ENCODE measurements around the gene JPH3. TPM values are rescaled to one million over a fixed set of nuclear protein-coding genes. Genes with fewer than 3 reads are reported as not detected.
A peak's percentile ranks its signal among the peaks of the same experiment; 100 is the strongest.

The JPH3 gene
- polyA plus RNA-seq, 1 donor from 2014 or later: not detected

DNA sequence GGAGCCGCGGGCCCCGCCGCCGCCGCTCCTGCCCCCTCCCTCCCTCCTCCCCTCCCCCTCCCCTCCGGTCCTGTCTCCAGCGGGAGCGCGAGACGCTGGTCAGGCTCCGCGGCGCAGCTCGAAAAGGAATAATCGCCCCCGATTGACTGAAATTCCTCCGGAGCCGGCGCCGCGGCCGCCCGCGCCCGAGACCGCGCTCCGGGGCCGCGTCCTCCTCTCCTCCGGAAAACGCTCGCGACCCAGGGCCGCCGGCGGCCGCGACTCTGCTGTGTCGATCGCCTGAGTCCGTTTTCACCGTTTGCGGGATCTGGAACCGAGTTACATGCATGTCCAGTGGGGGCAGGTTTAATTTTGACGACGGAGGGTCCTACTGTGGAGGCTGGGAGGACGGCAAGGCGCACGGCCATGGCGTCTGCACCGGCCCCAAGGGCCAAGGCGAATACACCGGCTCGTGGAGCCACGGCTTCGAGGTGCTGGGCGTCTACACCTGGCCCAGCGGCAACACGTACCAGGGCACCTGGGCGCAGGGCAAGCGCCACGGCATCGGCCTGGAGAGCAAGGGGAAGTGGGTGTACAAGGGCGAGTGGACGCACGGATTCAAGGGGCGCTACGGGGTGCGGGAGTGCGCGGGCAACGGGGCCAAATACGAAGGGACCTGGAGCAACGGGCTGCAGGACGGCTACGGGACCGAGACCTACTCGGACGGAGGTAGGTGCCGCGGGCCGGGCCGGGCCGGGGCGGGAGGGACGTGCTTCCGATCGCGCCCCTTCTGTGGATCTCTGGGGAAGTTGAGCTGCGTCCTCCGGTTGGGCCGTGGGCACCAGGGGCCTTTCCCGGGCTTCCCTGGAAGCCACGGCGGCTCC lies 744 bp downstream of the JPH3 start:
- Mint-ChIP-seq H3K27me3 (peaks cover 70% of the 10 kb centered on the region), H3K36me3 (no peaks in the 10 kb centered on the region), H3K9me3 (peaks cover 0 to 5% (median 1%) of the 10 kb centered on the region in 3 donors), H3K27ac (no peak overlapping the region), H3K4me1 (peaks cover 0 to 9% (median 0%) of the 10 kb centered on the region in 3 donors), H3K4me3 (peak overlapping the region in 3 of 4 donors; percentile 66 to 92 (median 80))

DNA sequence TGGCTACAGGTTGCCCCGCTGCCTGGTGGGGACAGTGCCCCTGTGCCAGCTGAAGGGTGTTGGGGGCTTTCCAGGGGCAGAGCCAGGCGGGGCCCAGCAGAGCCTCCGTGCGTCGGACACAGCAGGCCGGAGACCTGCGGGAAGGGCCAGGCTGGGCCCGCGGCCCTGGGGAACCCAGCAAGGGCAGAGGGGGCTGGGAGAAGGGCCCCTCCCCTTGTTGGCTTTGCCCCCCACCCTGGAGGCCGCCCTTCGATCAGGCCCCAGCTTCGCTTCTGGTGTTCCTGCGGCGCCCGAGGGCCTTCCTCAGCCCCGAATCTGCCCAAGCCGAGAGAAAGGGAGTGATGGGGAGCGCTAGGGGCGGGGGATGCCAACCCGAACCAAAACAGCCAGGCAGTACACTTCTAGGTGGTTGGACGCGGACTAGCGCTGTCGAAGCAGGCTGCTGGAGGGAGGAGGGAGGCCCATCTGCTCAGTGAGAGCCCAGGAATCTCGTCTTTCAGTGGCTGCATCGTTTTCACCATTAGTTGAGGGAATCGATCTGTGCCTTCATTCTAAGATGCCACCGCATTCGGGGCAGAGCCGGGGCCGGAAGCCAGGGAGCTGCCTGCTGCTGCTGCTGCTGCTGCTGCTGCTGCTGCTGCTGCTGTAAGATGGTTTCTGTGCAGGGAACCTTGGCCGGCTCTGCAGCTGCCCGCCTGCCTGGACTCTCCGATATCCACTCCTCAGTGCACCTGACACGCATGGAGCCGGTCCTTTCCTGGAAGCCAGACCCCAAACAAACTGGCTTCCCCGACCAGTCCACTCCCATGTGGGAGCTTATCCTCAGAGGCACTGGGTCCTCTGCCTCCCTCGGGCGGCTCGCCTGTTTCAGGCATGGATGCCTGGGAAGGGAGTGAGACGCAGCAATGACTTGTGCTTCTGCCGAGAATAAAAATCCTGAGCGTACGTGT lies 1.7 kb downstream of the JPH3 start:
- peak overlapping the region in 3 of 4 donors; percentile 9 to 76 (median 52) for H3K4me3 Mint-ChIP-seq
- peaks cover 70% of the 10 kb centered on the region for H3K27me3 Mint-ChIP-seq
- no peak overlapping the region for H3K27ac Mint-ChIP-seq
- H3K36me3 Mint-ChIP-seq: no peaks in the 10 kb centered on the region
- peaks cover 0 to 5% (median 1%) of the 10 kb centered on the region in 3 donors for H3K9me3 Mint-ChIP-seq
- H3K4me1 Mint-ChIP-seq: peaks cover 0 to 9% (median 0%) of the 10 kb centered on the region in 3 donors

DNA sequence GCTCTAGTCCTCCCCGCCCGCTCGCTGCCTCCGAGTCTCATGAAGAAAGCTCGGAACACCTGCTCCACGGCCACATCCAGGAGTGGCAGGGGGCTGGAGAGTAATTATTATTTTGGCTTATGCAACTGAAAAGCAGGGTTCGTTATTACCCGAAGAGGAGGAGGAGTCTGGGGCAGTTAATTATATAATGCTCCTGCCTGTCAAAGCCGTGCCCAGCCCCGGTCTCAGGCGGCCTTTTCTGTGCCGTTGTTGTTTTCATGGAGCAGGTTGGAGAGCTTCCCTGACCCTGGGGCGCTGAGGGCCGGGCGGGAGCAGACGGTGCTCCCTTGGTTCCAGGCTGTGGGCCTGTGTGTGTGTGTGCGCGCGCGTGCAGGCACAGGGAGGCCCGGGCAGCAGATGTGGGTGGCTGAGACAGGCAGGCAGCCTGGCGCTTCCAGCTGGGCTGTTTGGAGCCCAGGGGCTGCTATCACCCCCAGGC lies 2.4 kb downstream of the JPH3 start:
- H3K4me1 Mint-ChIP-seq: peaks cover 0 to 9% (median 0%) of the 10 kb centered on the region in 3 donors
- peak overlapping the region in 1 of 4 donors; percentile 52 for H3K4me3 Mint-ChIP-seq
- no peak overlapping the region for H3K27ac Mint-ChIP-seq
- peaks cover 65% of the 10 kb centered on the region for H3K27me3 Mint-ChIP-seq
- H3K36me3 Mint-ChIP-seq: no peaks in the 10 kb centered on the region
- peaks cover 0 to 5% (median 1%) of the 10 kb centered on the region in 3 donors for H3K9me3 Mint-ChIP-seq

DNA sequence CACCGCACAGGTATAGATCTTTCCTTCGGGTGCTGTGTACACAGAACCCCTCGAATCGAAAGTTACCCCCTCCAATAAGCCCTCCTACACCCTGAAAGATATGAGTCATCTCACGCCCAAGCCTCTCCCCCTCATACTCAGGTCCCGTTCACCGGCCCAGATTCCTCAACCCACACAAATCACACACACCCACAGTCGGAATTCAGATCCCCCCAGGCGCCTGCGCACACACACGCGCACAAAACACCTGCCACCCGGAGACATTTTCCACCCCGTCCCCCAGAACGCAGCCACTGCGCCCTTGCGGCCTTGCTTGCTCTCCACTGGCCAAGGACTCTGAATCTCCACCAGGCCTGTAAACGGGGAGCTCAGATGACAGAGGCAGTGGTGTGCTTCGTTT lies 4.9 kb downstream of the JPH3 start:
- Mint-ChIP-seq H3K9me3 (peaks cover 0 to 5% (median 0%) of the 10 kb centered on the region in 3 donors), H3K4me3 (peak overlapping the region in 1 of 4 donors; percentile 59), H3K4me1 (peaks cover 0 to 9% (median 0%) of the 10 kb centered on the region in 3 donors), H3K27me3 (peaks cover 45% of the 10 kb centered on the region), H3K36me3 (no peaks in the 10 kb centered on the region), H3K27ac (no peak overlapping the region)

DNA sequence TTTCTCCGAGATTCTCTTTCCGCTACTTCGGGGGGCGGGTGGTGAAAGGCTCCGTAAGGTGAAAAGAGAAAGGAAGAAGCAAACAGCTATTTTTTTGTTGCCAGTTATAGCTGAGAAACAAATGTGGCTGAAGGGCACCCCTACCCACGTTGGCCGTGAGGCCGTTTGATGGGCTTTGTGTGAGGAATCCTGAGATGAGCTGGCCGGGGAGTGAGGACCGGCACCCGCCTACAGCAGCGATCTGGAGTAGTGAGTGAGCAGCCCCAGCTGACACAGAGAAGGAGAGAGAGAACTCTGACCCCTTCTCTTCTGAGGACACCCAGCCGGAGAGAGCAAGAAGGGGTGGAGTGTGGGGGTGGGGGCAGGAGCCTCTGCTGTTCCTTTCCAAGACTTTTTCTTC lies 5.6 kb downstream of the JPH3 start:
- Mint-ChIP-seq H3K27me3 (peaks cover 45% of the 10 kb centered on the region), H3K9me3 (peaks cover 0 to 5% (median 0%) of the 10 kb centered on the region in 3 donors)

DNA sequence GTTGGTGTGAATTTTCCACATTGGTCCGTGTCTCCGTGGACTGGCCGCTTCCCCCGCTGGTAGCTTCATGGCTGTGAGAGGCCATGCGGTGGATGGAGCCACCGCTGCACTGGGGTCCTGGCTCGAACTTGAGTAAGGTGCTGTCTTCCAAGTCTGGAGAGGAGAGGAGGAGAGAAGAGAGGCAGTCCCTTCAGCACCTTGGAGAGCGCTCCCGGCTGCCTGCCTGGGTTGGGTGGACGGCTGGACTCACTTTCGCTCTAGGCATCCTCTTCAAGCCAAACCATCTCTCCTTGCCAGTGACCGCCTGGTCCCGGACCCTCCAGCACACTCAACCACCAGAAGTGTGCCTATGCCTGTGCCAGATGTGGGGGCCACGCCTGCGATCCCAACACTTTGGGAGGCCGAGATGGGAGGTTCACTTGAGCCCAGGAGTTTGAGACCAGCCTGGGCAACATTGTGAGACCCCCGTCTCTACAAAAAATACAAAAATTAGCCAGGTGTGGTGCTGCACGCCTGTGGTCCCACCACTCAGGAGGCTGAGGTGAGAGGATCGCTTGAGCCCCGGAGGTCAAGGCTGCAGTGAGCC lies 6.2 kb downstream of the JPH3 start:
- Mint-ChIP-seq H3K4me3 (no peak overlapping the region), H3K36me3 (no peaks in the 10 kb centered on the region), H3K27me3 (peaks cover 40% of the 10 kb centered on the region), H3K4me1 (peaks cover 0 to 5% (median 0%) of the 10 kb centered on the region in 3 donors), H3K27ac (no peak overlapping the region), H3K9me3 (peaks cover 0 to 5% (median 0%) of the 10 kb centered on the region in 3 donors)

More for the DNA sequence above, 5.6 kb downstream of the JPH3 start:
- no peak overlapping the region for H3K27ac Mint-ChIP-seq
- H3K4me1 Mint-ChIP-seq: peaks cover 0 to 9% (median 0%) of the 10 kb centered on the region in 3 donors
- H3K36me3 Mint-ChIP-seq: no peaks in the 10 kb centered on the region
- H3K4me3 Mint-ChIP-seq: no peak overlapping the region

DNA sequence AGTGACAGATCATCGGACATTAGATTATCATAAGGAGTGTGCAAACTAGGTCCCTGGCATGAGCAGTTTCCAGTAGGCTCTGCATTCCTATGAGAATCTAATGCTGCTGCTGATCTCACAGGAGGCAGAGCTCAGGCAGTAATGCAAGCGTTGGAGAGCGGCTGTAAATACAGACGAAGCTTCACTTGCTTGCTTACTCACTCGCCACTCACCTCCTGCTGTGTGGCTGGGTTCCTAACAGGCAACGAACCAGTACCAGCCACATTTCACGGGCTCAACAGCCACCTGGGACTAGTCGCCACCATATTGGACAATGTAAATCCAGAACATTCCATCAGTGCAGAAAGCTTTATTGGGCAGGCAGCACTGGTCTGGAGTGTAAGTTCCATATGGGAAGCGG lies 7.7 kb downstream of the JPH3 start:
- Mint-ChIP-seq H3K36me3 (no peaks in the 10 kb centered on the region), H3K27ac (no peak overlapping the region), H3K4me1 (no peaks in the 10 kb centered on the region), H3K27me3 (peaks cover 27% of the 10 kb centered on the region), H3K4me3 (no peak overlapping the region), H3K9me3 (peaks cover 0 to 5% (median 0%) of the 10 kb centered on the region in 3 donors)

DNA sequence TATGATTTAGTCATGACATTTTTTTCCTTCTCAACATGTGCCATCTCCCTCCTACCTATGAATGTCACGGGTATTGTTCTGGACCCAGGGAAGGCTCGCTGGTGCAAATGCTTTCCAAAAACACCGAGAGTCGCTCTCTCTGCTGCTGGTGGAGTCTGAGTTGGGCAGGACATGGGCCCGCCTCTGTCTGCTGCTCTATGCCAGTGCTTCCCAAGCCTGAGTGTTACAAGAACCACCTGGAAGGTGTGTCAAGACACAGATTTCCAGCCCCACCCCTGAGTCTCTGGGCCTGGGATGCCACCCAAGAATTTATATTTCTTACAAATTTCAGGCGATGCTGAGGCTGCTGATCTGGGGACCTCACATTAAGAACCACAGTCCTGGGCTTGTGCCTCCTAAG lies 9.1 kb downstream of the JPH3 start:
- Mint-ChIP-seq H3K4me1 (no peaks in the 10 kb centered on the region), H3K4me3 (no peak overlapping the region), H3K9me3 (peaks cover 0 to 5% (median 0%) of the 10 kb centered on the region in 3 donors), H3K36me3 (no peaks in the 10 kb centered on the region), H3K27me3 (peaks cover 21% of the 10 kb centered on the region), H3K27ac (no peak overlapping the region)

DNA sequence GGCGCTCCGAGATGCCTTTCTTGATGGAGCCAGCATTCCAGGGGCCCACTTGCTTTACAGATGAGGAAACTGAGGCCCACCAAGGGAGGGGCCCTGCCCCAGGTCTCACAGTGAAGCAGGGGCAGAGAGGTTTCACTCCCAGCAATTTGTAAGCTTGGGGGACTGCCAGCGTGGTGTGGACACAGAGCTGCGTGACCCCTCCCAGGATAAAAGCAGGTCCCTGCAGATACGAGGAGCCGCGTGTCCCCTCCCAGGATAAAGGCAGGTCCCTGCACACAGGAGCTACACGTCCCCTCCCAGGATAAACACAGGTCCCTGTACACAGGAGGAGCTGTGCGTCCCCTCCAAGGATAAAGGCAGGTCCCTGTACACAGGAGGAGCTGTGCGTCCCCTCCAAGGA lies 11.7 kb downstream of the JPH3 start:
- H3K4me3 Mint-ChIP-seq: no peak overlapping the region
- H3K36me3 Mint-ChIP-seq: no peaks in the 10 kb centered on the region
- peaks cover 0 to 2% (median 0%) of the 10 kb centered on the region in 3 donors for H3K9me3 Mint-ChIP-seq
- no peaks in the 10 kb centered on the region for H3K4me1 Mint-ChIP-seq
- no peak overlapping the region for H3K27ac Mint-ChIP-seq
- peaks cover 11% of the 10 kb centered on the region for H3K27me3 Mint-ChIP-seq

DNA sequence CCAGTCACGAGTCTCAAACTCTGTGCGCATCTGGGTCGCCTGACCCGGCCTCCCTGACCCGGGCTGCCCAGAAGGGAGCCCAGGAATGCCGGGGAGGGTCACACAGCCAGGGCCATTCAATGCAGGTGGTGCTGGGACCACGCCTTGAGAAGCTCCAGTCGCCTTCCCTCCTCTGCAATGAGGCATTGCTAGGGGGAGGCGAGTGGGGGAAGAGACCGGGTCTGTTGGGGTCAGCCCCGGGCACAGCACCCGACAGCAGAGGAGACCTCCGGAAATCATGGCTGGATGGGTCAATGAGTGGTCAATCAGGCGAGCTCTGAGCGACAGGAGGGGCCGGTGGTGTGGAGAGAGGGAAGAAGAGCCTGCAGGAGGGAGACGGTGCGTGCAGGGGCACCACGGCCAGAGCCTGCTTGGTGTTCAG lies 13.3 kb downstream of the JPH3 start:
- H3K9me3 Mint-ChIP-seq: peaks cover 0 to 2% (median 0%) of the 10 kb centered on the region in 3 donors
- no peak overlapping the region for H3K27ac Mint-ChIP-seq
- peaks cover 13% of the 10 kb centered on the region for H3K27me3 Mint-ChIP-seq
- no peaks in the 10 kb centered on the region for H3K36me3 Mint-ChIP-seq
- no peaks in the 10 kb centered on the region for H3K4me1 Mint-ChIP-seq
- peak overlapping the region in 1 of 4 donors; percentile 39 for H3K4me3 Mint-ChIP-seq

DNA sequence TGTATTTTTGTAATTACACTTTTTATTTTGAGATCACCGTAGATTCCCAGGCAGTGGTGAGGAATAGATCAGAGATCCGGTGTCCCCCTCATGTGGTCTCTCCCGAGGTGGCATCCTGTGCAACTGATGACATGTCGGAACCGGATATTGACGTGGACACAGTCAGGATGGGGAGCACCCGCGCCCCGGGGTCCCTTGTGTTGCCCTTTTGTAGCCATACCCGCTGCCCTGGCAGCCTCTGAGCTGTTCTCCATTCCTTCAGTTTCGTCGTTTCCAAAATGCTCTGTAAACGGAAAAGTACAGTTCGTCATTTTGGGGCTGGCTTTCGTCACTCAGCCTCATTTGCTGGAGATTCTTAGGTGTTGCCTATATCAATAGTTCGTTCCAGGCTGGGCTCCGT lies 14.2 kb downstream of the JPH3 start:
- Mint-ChIP-seq H3K27me3 (peaks cover 13% of the 10 kb centered on the region), H3K36me3 (no peaks in the 10 kb centered on the region), H3K27ac (no peak overlapping the region), H3K4me1 (no peaks in the 10 kb centered on the region), H3K4me3 (no peak overlapping the region), H3K9me3 (peaks cover 0 to 2% (median 0%) of the 10 kb centered on the region in 3 donors)

DNA sequence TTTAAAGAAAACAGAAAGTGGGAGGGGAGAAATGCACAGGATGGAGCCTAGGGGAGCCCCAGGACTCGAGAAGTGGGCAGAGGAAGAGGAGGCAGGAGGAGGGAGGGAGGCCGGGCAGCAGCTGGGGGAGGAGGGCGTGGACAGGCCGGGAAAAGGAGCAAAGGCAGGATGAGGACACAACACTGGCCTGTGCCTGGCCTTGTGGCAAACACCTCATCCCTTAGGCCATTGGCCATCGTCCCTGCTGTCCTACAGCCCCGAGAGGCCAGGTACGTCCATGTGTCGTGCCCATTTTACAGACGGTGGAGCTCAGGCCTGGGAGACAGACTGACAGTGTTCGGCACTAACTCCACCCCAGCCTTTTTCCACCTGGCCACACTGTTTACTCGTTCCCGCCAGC lies 15.9 kb downstream of the JPH3 start:
- H3K27me3 Mint-ChIP-seq: peaks cover 15% of the 10 kb centered on the region
- H3K36me3 Mint-ChIP-seq: no peaks in the 10 kb centered on the region

DNA sequence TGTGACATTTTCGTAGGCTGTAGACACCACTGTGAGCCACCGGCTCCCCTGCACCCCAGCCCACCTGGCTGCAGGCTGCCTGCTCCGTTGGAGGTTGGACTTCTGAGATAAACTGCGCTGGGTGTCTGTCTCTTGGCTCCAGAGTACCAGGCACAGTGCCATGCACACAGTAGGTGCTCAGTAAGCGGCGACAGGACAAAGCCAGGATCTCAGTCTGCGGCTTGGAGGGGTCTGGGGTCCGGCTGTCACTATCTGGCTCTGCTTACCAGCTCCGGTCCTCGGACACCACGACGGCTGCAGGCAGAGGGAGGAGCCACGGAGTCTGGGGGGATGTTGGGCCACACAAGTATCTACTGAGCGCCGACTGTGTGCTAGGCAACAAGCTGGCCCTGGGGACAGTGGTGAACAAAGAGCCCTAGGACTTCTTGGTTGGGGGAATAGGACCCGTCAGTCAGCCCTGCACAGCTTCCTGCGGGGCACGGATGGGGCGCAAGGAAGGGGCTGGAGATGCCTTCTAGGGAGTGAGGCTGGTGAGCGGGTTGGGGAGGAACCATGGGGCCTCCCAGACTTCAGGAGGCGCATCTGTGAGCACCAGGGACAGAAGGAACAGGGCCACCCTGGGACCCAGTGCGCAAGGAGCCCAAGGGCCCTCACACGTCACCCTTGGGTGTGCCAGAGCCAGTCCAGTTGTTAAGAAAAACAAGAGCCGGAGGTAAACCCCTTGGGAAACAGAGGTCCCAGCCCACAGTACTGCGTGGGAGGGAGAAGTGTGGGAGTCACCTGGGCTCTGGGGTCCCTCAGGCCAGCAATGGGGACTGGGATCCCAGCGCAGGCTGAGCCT lies 17.3 kb downstream of the JPH3 start:
- Mint-ChIP-seq H3K4me1 (no peaks in the 10 kb centered on the region), H3K27me3 (peaks cover 15% of the 10 kb centered on the region), H3K27ac (no peak overlapping the region), H3K4me3 (no peak overlapping the region), H3K36me3 (no peaks in the 10 kb centered on the region), H3K9me3 (peaks cover 0 to 2% (median 0%) of the 10 kb centered on the region in 3 donors)

More for the DNA sequence above, 15.9 kb downstream of the JPH3 start:
- no peaks in the 10 kb centered on the region for H3K4me1 Mint-ChIP-seq
- no peak overlapping the region for H3K4me3 Mint-ChIP-seq
- H3K27ac Mint-ChIP-seq: no peak overlapping the region
- peaks cover 0 to 2% (median 0%) of the 10 kb centered on the region in 3 donors for H3K9me3 Mint-ChIP-seq

DNA sequence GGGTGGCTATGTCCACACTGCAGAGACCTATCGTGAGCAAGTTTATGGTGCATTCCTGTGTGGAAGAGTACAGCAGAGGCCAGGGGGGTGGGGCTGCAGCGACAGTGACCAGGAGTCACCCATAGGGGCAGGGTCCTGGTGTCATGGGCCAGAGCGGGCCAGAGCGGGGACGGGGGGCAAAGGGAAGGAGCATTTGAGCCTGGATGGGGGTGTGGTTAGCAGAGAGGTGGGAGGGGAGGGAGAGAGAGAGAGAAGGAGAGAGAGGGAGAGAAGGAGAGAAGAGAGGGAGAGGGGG lies 17.8 kb downstream of the JPH3 start:
- no peak overlapping the region for H3K27ac Mint-ChIP-seq
- peaks cover 0 to 2% (median 0%) of the 10 kb centered on the region in 3 donors for H3K9me3 Mint-ChIP-seq
- no peaks in the 10 kb centered on the region for H3K4me1 Mint-ChIP-seq
- H3K27me3 Mint-ChIP-seq: peaks cover 15% of the 10 kb centered on the region
- no peak overlapping the region for H3K4me3 Mint-ChIP-seq
- H3K36me3 Mint-ChIP-seq: no peaks in the 10 kb centered on the region

Data from IgD-negative memory B cell (primary cell).